Measurements from ENCODE around the gene TNPO2. TPM values are rescaled to one million over a fixed set of nuclear protein-coding genes. Genes with fewer than 3 reads are reported as not detected.

Gene TNPO2
- total RNA-seq, 1 donor from 2014 or later = 85.7 TPM

- Histone ChIP-seq H3K4me3 (peak overlapping the region; percentile 78 to 84), H3K36me3 (peaks cover 0 to 10% of the 10 kb centered on the region in 2 donors), H3K9me3 (no peaks in the 10 kb centered on the region), H3K27me3 (no peaks in the 10 kb centered on the region), H3K27ac (peak overlapping the region; percentile 95), H3K4me1 (peaks cover 49% of the 10 kb centered on the region)
- DNase-seq (ENCODE audit: extremely low spot score in 2 of 2) = peak in 1 of 2 donors; percentile 98
- no peak for TF ChIP-seq POLR2A (IDR thresholded peaks at IDR 0.05)
- peak; percentile 85 to 96 for TF ChIP-seq POLR2AphosphoS5 (IDR thresholded peaks at IDR 0.05; ENCODE audit: insufficient read depth in 1 of 2, low read depth in 1 of 2)
- intact Hi-C loops (cut with DNase I) = no loop called here
These were observed 959 bp downstream of the TNPO2 start for GRCh38 chr19:12722566-12723380.

DNA sequence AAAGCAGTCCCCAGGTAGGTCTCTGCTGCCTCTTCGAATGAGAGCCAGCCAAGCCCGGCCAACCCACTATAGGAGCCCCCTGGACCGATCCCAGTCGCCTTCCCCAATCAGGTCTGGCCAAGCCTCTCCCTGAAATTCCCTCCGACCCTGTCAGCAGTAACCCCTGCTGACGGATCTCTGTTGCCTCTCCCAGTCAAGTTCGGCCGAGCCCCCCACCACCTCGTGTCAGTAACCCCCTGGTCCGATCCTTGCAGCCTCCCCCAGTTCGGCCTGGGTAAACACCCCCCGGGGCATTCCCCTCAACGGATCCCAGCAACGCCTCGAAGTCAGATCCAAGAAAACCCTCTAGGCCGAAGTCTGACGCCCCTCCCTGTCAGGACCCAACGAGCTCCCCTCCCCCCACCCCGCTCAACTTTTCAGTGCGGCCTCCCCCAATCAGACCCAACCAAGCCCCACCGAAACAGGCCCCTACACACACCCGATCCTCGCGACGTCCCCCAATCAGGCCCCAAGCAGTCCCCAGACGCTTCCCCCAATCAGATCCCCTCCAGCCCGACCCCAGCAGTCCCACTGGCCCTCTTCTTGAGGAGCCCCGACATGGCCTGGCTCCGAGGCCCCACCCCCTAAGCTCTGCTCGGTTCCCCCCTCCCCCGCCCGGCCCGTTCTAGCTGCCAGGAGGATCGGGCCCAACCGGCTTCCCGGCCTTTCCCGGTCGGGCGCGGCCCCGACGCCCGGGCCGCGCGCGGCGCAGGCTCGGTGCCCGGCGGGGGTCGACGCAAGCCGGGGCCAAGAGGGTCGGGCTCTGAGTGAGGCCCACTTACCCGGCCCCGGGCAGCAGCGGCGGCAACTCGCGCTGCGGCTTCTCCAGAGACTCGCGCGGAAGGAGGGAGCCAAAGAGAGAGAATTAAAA, 1.8 kb downstream of the TNPO2 start:
- TF ChIP-seq POLR2AphosphoS5 (IDR thresholded peaks at IDR 0.05; ENCODE audit: insufficient read depth in 1 of 2, low read depth in 1 of 2) (peak in 1 of 2 donors; percentile 10), POLR2A (IDR thresholded peaks at IDR 0.05) (no peak)
- TF ChIP-seq, protein P1, sequence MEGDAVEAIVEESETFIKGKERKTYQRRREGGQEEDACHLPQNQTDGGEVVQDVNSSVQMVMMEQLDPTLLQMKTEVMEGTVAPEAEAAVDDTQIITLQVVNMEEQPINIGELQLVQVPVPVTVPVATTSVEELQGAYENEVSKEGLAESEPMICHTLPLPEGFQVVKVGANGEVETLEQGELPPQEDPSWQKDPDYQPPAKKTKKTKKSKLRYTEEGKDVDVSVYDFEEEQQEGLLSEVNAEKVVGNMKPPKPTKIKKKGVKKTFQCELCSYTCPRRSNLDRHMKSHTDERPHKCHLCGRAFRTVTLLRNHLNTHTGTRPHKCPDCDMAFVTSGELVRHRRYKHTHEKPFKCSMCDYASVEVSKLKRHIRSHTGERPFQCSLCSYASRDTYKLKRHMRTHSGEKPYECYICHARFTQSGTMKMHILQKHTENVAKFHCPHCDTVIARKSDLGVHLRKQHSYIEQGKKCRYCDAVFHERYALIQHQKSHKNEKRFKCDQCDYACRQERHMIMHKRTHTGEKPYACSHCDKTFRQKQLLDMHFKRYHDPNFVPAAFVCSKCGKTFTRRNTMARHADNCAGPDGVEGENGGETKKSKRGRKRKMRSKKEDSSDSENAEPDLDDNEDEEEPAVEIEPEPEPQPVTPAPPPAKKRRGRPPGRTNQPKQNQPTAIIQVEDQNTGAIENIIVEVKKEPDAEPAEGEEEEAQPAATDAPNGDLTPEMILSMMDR (IDR thresholded peaks at IDR 0.05) = no peak
- H3K9me3 ChIP-seq = no peaks in the 10 kb centered on the region
- H3K4me3 ChIP-seq = peak overlapping the region; percentile 78 to 84
- intact Hi-C loops (cut with DNase I) = no loop called here
- H3K4me1 ChIP-seq = peaks cover 49% of the 10 kb centered on the region
- peak overlapping the region; percentile 95 for H3K27ac ChIP-seq
- DNase-seq (ENCODE audit: extremely low spot score in 2 of 2) = no peak
- H3K36me3 ChIP-seq = peaks cover 0 to 17% of the 10 kb centered on the region in 2 donors
- H3K27me3 ChIP-seq = no peaks in the 10 kb centered on the region

DNA sequence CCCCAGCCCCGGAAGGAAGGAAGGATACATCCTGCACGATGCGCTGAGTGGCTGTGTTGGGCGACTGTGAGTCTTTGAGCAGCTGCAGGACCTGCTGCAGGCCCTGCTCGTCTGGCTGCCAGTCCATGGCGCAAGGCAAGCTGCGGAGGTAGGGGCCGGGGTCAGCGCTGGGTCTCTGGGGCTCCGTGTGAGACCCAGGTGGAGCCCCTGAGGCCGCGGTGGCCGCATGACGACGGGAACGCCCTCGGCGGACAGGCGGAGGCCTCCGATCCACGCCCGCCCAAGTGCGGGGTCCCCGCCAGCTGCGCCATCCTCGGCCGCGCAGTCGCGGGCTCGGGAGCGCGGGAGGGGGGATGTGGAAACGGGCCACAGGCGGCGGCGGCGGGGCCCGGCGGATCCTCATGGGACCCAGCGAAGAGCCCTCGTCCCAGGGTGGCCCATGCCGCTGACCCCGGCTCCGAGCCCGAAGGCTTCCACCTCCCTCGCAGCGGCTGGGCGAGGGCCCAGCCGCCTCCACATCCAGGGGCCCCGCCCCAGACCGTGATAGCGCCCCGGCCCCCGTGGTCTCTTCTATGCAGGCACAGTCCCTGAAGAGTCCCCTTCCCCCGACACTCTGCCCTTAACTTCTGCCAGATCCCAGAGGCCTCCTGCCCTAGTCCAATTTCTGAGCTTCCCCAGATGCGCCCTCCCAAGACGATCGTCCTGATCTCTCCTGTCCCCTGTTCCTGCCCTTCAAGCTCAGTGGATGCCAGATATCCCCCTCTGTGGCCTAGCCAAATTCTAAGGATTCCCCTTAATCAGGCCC, 2.7 kb downstream of the TNPO2 start:
- peak overlapping the region; percentile 95 for H3K27ac ChIP-seq
- peaks cover 49% of the 10 kb centered on the region for H3K4me1 ChIP-seq
- peak overlapping the region; percentile 78 to 84 for H3K4me3 ChIP-seq
- no peak for DNase-seq (ENCODE audit: extremely low spot score in 2 of 2)
- TF ChIP-seq, protein P1 (IDR thresholded peaks at IDR 0.05) = no peak
- TF ChIP-seq POLR2A (IDR thresholded peaks at IDR 0.05) (no peak), POLR2AphosphoS5 (IDR thresholded peaks at IDR 0.05; ENCODE audit: insufficient read depth in 1 of 2, low read depth in 1 of 2) (no peak)
- intact Hi-C loops (cut with DNase I) = no loop called here
- H3K36me3 ChIP-seq = peaks cover 0 to 22% of the 10 kb centered on the region in 2 donors
- H3K9me3 ChIP-seq = no peaks in the 10 kb centered on the region
- no peaks in the 10 kb centered on the region for H3K27me3 ChIP-seq

GRCh38 chr19:12720296-12720695, 3.4 kb downstream of the TNPO2 start:
- TF ChIP-seq, protein P1 (IDR thresholded peaks at IDR 0.05) = no peak
- TF ChIP-seq POLR2AphosphoS5 (IDR thresholded peaks at IDR 0.05; ENCODE audit: insufficient read depth in 1 of 2, low read depth in 1 of 2) (no peak), POLR2A (IDR thresholded peaks at IDR 0.05) (no peak)
- peak overlapping the region; percentile 95 for H3K27ac ChIP-seq
- H3K36me3 ChIP-seq = peaks cover 0 to 28% of the 10 kb centered on the region in 2 donors
- H3K9me3 ChIP-seq = no peaks in the 10 kb centered on the region
- H3K27me3 ChIP-seq = no peaks in the 10 kb centered on the region
- peak overlapping the region; percentile 78 to 84 for H3K4me3 ChIP-seq
- DNase-seq (ENCODE audit: extremely low spot score in 2 of 2) = no peak
- peaks cover 49% of the 10 kb centered on the region for H3K4me1 ChIP-seq
- intact Hi-C loops (cut with DNase I) = no loop called here

GRCh38 chr19:12715929-12716328, 7.8 kb downstream of the TNPO2 start:
- Histone ChIP-seq H3K9me3 (no peaks in the 10 kb centered on the region), H3K36me3 (peaks cover 0 to 65% of the 10 kb centered on the region in 2 donors), H3K27me3 (no peaks in the 10 kb centered on the region), H3K27ac (no peak overlapping the region), H3K4me3 (no peak overlapping the region), H3K4me1 (peaks cover 27% of the 10 kb centered on the region)
- intact Hi-C loops (cut with DNase I) = no loop called here
- DNase-seq (ENCODE audit: extremely low spot score in 2 of 2) = no peak
- TF ChIP-seq POLR2A (IDR thresholded peaks at IDR 0.05) (no peak), POLR2AphosphoS5 (IDR thresholded peaks at IDR 0.05; ENCODE audit: insufficient read depth in 1 of 2, low read depth in 1 of 2) (no peak)
- TF ChIP-seq, protein P1 (IDR thresholded peaks at IDR 0.05) = no peak
